AG09309 (cell line): ENCODE measurements around the gene KTI12.
A peak's percentile ranks its signal among the peaks of the same experiment; 100 is the strongest.

Experiments
- DNase-seq: peaks from one replicate; pipeline ENCODE4 v3.0.0-alpha.2; 2010; ENCODE audit warnings: low read depth
- H3K4me3 ChIP-seq: 2 replicates; pipeline ENCODE4 v1.5.1; 2011; ENCODE audit warnings: mild to moderate bottlenecking, low read depth, low read length, moderate library complexity; ENCODE audit not compliant: control insufficient read depth
- TF ChIP-seq, protein P1 (sequence below): IDR thresholded peaks from 2 replicates; pipeline ENCODE4 v1.5.1; 2011; ENCODE audit warnings: mild to moderate bottlenecking, low read depth, low read length, inconsistent platforms; ENCODE audit not compliant: insufficient read depth, control insufficient read depth; ENCODE audit errors: missing control alignments

The KTI12 gene

DNA sequence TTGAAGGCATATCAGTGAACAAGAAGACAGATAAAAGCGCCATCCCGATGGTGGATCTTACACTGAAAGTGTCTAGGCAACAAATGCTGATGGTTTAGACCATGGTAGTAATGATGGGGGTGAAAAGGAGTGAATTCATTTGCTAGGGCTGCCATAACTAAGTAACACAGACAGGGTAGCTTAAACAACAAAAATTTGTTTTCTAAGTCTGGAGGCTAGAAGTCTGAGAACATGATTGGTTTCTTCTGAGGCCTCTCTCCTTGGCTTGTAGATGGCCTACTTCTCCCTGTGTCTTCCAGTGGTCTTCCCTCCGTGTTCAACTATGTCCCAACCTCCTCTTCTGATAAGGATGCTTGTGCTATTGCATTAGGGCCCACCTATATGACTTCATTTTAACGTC, 29.7 kb downstream of the KTI12 start:
- H3K4me3 ChIP-seq = no peak overlapping the region
- no peak for DNase-seq
- TF ChIP-seq, protein P1, sequence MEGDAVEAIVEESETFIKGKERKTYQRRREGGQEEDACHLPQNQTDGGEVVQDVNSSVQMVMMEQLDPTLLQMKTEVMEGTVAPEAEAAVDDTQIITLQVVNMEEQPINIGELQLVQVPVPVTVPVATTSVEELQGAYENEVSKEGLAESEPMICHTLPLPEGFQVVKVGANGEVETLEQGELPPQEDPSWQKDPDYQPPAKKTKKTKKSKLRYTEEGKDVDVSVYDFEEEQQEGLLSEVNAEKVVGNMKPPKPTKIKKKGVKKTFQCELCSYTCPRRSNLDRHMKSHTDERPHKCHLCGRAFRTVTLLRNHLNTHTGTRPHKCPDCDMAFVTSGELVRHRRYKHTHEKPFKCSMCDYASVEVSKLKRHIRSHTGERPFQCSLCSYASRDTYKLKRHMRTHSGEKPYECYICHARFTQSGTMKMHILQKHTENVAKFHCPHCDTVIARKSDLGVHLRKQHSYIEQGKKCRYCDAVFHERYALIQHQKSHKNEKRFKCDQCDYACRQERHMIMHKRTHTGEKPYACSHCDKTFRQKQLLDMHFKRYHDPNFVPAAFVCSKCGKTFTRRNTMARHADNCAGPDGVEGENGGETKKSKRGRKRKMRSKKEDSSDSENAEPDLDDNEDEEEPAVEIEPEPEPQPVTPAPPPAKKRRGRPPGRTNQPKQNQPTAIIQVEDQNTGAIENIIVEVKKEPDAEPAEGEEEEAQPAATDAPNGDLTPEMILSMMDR = no peak

DNA sequence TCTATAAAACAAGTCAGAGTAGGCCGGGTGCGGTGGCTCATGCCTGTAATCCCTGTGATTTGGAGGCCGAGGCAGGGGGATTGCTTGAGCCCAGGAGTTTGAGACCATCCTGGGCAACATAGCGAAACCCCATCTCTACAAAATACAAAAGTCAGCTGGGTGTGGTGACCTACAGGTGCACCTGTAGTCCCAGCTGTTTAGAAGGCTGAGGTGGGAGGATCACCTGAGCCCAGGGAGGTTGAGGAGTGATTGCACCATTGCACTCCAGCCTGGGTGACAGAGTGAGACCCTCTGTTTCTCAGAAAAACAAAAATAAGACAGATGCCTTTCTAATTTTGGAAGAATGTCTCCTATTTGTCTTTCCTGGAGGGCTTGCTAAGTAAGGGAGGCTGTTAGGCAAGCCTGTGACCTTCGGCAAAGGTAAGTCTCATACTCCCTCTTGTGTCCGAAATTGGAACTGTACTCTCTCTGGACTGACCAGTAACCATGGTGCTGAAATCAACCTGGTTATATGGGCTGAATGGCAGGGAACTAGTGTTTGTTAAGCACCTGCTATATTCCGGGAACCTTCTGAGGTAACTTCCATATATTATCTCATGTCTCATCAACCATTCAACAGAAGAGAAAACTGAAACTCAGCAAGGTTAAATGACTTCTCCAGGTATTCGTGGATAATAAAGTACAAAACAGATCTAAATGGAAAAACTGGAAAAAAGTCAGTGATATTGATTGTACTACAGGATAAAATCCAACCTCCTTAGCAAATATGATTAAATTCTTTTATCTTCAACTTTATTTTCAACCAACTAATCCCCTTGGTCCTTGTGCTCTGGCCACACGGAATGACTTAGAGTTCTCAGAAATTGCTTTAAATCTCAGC, 31.3 kb downstream of the KTI12 start:
- DNase-seq = peak; percentile 80
- TF ChIP-seq, protein P1 = peak; percentile 89
- no peak overlapping the region for H3K4me3 ChIP-seq

DNA sequence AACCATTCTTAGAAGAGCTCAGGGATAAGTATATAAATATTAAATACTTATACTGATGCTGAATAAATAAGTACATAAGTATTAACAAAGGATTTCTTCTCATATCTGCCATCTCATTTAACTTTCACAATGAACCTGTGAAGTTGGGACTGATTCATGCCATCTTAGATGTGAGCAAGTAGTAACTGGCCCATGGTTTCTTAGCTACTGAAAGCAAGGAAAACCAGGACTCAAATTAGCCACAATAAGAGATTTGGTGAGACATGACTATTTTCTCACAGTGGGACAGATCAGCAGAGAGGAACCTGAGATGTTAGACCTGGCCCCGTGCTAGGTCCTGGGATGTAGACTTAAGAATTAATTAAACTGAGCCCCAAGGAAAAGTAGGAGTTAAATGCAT, 34.9 kb downstream of the KTI12 start:
- DNase-seq = no peak
- TF ChIP-seq, protein P1 = no peak
- no peak overlapping the region for H3K4me3 ChIP-seq

DNA sequence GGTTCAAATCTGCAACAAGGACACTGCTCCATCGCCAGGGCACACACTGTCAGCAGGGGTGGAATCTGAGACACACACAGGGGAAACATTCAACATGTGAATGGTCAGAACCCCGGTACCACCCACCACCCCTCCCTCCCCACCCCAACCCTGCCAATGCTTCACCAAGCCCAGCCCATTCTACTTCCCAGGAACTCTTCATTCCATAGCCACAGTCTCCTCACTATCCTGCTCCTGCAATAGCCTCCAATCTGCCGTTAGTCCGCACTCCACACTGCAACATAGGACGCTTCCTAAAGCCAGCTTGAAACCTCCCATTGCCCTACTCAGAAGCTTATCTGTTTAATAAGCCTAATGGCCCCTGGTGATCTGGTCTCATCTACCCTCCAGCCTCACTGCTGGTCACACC, 35.6 kb downstream of the KTI12 start:
- no peak overlapping the region for H3K4me3 ChIP-seq
- no peak for DNase-seq
- TF ChIP-seq, protein P1 = no peak

DNA sequence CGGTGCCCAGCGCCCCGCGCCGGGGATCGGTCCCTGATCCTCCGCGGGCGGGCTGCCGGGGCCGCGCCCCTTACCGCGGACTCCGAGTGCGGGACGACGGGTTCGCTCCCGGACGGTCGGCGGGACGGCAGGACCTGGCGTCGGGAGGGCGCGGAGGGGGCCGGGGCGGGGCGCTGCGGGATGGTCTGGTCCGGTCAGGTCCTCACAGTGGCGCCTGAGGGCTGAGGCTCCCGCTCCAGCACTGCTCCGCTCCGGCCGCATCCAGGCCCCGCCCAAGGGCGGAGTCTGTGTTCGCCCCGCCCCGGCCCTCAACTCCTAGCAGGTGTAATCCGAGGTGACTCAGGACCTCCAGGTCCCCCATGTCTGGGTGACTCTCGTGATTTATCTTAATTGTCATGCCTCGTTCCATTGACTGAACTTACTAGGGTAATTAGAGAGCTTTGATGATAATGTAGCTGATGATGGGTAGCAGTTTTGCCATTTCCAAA, 43.1 kb downstream of the KTI12 start, which contains the start of gene RAB3B:
RAB3B (minus strand) TSS at position 223 of the 488 bp plus-strand sequence. CDS start 13,583 bp downstream, outside the sequence.
- no peak for DNase-seq
- TF ChIP-seq, protein P1 = no peak
- H3K4me3 ChIP-seq = peak within 1 kb of the TSS; percentile 73

DNA sequence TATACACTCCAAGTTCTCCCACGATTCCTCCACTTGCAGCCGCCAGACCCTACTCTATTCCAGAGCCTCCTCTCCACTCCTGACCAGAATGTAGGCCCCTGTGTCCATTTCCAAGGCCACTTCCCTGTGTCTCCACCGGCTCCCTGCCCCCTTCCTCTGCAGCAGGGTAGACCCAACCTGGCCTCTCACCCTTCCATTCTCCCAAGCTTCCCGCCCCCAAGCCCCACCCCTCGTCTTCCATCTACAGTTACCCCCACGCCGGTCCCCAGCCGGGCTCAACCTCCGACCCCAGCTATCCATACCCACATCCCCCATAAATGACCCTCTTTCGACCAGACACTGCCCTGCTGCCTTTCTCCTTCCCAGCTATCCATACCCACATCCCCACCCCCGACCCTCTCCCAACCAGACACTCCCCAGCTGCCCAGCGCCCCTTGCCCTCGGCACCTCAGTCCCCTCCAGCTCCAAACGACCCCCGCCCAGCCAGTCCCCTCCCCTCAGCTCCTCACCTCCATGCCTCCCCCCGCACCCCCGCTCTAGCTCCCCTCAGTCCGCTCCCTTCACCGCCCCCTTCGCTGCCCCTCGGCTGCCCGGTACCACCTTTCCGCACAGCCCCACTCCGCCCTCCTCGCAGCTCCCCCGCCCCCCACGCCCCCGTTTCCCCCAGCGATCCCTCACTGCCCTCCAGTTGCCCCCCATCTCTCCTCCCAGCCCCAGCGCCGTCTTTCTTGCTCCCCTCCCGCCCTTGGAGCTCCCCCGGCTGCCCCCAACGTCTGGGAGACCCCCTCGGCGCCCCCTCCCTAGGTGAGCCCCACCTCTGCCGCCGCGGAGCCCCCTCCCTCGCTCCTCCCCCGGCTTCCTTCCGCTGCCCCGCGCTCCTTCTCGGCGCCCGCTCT, 43.8 kb downstream of the KTI12 start:
- H3K4me3 ChIP-seq = peak overlapping the region; percentile 73
- DNase-seq = no peak
- TF ChIP-seq, protein P1 = no peak
